DMS114 treated with DMSO at 0.1 percent for 48 hours (cell line): Measurements from ENCODE around the gene SSBP2.
"Not testable (repeated sequence)": the region's sequence is repeated elsewhere in the genome, so short reads cannot be mapped to it uniquely, and the experiment has no call there.

Experiments
- DNase-seq: peaks from one replicate; lab custom pipeline; 2025; ENCODE audit not compliant: unreplicated experiment; lab: John Stamatoyannopoulos, UW

The SSBP2 gene

DNA sequence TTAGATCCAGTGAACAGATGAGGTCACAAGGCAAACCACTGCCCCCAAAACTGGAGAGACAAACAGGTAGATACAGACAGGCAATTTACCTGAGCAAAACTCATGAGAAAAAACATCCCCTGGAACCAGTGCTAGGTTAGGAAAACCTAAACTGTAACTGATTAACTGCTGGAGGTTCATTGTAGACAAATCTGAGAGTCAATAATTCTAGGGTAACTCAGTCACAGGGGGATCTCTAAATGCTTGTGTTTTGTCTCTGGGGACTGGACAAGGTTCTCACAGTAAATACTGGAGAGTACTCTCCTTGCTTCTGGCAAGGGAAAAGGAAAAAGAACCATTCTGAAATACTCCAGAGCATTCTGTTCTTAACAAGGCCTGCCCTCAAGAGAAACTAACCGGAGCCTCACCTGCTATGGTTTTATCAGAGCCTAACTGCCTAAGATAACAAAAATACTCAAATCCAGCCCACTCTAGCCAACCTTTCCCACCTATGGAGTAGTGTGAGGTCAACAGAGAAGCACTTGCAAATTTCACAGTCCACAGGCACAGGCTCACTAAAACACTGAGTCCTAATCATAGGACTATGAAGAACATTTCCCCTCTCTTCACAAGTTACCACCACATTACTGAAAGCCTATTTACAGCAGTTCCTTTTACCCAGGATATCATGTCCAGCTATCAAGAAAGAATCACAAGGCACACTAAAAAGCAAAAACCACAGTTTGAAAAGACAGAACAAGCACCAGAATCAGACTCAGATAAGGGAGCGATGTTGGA lies 217.1 kb downstream of the SSBP2 start:
- no peak for DNase-seq

- DNase-seq: no peak
These were observed 220.0 kb downstream of the SSBP2 start for GRCh38 chr5:81530919-81531318.

GRCh38 chr5:81525690-81526089 lies 225.2 kb downstream of the SSBP2 start:
- no peak for DNase-seq

DNA sequence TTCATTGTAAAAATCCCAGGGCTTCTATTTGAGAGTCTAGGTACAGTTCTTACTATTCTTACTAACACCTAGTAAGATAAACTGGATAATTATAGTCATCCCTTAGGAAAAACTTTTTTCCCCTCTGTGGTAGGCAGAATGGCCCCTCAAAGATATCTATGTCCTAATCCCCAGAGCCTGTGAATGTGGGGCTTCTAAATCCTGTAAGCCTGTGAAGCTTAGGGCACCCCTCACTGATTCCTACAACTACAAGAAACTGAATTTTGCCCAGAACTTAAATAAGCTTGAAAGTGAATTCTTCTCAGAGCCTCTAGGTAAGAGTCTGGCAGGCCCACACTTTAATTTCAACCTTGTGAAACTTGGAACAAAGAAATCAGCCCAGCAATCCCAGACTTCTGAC lies 226.9 kb downstream of the SSBP2 start:
- no peak for DNase-seq

DNA sequence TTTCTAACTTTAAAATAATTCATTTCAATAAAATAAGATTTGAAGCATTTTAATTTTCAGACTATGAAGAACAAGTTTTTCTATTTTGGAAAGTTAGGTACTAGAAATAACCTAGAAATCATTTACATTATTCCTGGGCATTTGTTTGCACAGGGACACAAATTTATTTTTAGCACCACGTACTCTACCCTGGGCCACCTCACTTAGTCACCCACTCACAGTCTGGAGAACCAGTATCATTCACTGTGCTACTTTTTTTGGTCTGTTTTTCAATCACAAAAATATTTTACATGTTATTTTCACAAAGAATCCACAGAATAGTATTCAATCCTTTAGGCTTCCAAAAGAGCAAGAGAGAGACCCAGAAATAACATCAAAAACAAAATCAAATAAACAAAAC lies 228.3 kb downstream of the SSBP2 start:
- DNase-seq: no peak

DNA sequence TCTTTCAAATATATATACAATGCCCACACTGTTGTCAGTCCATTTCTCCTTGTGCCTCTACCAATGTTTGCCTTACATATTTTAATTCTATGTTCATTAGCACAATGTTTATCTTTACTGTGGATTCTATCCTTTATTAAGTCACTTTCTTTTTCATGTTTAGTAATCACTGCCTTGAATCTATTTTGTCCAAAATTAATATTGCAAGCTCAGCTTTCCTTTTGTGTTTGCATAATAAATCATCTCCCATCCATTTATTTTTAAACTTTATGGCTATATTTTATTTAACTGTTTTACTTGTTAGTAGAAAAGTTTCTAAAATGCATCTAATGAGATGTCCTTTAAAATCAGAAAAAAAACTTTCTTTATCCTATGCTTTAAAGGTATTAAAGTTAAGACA lies 230.1 kb downstream of the SSBP2 start:
- DNase-seq: no peak

DNA sequence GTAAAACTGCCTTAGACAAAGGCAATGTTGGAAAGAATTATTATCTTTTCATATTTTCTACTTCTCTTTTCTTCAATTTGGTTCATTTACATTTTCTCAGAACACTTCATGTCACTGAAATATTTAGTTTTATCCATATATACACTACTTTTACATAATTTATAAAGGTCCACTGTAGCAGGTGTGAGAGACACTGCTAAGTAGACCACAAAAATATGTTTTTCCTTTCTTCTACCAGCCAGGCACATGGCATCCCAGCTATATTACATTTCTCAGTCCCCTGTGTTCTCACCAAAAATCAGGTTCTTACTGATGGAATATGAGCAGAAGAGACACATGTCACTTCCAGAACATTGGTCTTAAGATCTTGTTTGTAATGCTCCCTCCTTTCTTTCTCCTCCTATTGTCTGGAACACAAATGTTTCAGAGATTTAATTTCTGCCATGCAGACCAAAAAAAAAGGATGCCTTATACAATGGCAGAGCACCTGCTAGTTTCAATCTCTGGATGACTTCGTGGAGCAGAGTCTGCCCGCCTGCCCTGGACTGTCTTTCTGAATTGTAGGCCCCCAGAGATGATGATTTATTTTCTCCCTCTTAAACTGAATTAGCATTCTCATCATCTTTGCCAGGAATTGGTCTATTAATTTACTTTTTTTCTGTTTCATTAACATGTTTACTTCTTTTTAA lies 231.5 kb downstream of the SSBP2 start:
- DNase-seq: no peak

DNA sequence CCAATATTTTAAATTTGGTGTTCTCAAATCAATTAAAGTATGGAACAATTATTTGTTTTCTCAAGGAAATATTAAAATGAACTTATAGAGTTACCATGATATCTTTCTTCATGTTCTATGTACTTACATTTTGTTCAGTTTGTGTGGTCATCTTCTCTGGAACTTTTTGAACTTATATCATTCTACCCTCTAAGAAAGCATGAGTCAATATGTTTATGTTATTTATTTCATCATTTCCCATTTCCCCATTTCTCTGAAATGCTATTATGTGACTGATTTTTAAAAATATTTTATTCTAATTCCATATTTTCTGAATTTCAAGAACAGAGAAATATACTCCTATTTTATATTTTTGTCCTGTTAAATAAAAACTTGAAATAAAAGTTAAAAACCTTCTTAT lies 233.4 kb downstream of the SSBP2 start:
- no peak for DNase-seq

- no peak for DNase-seq
These were observed 234.8 kb downstream of the SSBP2 start for GRCh38 chr5:81516091-81516490.

DNA sequence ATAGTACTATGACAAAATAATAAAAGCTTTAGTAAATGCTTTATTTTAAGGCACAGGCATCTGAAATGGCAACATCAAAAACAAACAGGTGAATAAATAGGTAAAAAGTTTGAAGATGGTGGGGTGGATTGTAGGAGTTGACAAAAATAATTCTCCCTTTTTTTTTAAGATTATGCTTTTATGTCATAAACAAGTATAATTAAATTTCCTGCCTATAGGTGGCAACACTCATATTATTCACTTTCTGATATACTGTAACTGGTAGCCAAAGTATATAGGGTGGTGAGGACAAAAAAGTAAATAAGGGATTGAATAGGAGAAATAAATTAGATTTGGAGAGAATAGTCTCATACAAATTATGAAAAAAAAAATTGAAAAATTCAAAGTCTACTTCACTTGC lies 236.9 kb downstream of the SSBP2 start:
- no peak for DNase-seq

DNA sequence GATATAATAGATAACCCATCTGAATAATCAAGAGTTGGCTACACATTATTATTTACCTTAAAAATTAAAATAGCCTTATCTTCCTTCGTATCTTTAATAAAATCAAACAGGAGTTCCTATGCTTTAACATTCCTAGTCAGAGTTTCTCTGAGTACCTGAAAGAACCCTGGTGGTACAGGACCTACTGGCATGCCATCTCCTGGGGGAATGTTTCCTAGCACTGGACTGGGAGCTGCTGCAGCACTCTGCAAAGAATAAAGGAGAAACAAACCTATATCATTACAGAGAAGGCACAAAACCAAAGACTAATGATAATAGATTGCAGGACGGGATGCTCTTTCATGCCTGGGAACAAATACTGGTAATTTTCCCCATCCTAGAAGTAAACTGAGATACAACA lies 237.4 kb downstream of the SSBP2 start:
- DNase-seq: no peak

DNA sequence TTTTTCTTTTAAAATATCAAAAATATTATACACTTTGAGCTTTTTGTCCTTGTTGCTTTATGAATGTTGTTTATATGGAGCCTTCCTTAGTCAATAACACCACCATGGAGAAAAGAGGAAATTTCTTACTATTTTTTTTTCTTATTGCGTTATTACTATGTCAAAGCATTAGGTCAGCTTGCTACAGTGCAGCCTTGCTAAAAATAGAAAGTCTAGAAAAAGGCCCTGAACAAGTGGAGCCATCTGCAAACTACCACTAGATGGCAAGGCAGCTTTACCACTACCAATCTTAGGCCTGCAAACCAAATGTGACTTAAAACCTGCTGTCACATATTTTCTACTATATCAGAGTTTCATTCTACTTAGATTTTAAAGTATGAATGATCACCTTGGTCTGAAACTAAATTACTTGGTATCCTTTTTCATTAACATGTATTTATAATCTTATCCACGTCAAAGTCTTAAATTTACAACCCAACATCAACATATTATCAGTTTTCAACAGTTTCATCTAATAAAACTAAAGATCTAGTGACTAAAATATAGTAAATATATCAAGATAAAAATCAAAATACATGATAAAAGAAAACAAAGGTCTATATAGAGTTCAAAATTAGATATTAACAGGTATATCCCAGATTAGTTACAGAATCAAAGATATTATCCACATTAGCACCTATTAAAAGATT lies 243.9 kb downstream of the SSBP2 start:
- DNase-seq: peak; percentile 80

GRCh38 chr5:81506378-81506777 lies 244.5 kb downstream of the SSBP2 start:
- no peak for DNase-seq

DNA sequence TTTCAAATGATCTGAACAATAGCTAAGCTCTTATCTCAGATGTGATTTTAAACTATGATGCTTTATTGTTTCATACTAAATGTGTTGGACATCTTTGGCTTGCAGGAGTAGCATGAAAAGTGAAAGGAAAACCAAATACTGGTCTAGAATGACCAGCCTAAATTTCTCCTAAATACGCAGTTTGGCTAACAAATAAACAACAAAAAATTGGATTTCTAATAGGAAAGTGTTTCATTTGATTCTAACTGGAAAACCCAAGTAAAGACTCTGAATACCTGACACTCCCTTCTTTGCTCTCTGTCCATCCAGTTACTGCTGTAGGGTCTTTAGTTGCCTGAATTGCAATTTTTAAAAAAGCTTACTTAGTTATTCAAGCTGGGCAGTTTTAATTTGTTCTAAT lies 245.2 kb downstream of the SSBP2 start:
- no peak for DNase-seq

DNA sequence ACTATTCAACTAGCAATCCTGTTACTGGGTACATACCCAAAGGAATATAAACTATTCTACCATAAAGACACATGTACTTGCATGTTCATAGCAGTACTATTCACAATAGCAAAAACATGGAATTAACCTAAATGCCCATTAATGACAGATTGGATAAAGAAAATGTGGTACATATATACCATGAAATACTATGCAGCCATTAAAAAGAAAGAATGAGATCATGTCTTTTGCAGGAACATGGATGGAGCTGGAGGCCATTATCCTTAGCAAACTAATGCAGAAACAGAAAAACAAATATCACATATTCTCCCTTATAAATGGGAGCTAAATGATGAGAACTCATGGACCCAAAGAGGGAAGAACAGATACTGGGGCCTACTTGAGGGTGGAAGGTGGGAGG lies 247.3 kb downstream of the SSBP2 start:
- DNase-seq: not testable (repeated sequence)

GRCh38 chr5:81495286-81495685 lies 255.6 kb downstream of the SSBP2 start:
- DNase-seq: no peak

GRCh38 chr5:81488862-81489261 lies 262.0 kb downstream of the SSBP2 start:
- no peak for DNase-seq

DNA sequence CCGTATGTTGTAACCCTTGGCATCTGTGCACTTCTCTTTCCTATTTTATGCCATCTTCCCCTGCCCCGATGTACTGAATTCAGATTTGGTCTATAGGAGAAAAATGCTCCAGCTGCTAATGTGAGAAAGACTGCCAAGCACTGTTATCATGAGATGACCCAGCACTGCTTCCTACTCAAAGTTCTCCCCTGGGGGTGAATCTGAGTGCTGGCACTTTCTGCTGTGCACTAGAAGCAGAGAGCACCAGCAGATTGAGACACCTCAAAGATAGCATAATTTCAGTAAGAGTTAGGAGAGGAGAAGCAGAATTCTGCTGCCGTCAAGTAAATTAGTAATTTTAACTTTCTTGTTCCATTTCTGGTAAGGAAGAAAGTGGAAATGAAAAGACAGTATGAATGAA lies 264.2 kb downstream of the SSBP2 start:
- DNase-seq: no peak

DNA sequence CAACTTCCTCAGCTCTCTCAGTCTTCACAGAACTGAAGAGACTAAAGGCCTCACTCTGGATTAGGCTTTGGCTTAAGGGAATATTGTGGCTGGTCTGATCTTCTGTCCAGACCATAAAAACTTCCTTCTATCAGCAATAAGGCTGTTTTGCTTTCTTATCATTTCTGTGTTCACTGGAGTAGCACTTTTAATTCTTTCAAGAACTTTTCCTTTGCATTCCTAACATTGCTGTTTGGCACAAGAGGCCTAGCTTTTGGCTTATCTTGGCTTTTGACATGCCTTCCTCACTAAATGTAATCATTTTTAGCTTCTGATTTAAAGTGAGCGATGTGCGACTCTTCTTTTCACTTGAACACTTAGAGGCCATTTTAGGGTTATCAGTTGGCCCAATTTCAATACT lies 268.3 kb downstream of the SSBP2 start:
- no peak for DNase-seq

DNA sequence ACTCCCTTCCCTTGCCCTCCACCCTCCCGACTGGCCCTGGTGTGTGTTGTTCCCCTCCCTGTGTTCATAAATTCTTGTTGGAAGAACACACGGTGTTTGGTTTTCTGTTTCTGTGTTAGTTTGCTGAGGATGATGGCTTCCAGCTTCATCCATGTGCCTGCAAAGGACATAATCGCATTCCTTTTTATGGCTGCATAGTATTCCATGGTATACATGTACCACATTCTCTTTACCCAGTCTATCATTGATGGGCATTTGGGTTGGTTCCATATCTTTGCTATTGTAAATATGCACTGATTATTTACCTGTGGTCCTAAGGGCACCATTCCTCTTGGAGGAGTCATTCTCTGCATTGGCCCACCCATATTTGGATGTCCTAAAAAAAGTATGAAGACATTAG lies 277.5 kb downstream of the SSBP2 start:
- not testable (repeated sequence) for DNase-seq

DNA sequence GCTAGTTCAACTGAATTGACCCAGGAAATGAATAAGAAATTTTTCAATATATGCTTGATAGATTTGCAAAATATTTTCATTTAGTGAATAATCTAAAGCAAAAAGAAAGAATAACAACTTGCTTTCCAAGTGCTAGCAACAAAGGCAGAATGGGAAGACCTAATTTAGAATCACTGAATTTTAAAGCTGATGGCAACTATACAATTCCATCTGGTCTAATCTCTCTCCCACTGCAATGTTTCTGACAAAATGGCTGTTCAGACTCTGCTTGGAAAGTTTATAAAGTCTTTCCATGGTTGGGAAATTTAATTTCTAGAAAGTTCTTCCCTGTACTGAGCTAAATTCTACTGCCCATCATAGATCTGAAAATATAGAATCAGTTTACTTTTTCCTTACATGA lies 281.2 kb downstream of the SSBP2 start:
- no peak for DNase-seq

- DNase-seq: no peak
These were observed 300.0 kb downstream of the SSBP2 start for GRCh38 chr5:81450940-81451339.
